Cerebellar cortex (tissue), 1 donor: ENCODE results near the gene FAM174C.
A peak's percentile ranks its signal among the peaks of the same experiment; 100 is the strongest.
"Not testable (repeated sequence)": the region's sequence is repeated elsewhere in the genome, so short reads cannot be mapped to it uniquely, and the experiment has no call there.

Experiments used
- DNase-seq: peaks from one replicate; pipeline ENCODE4 v3.0.0-alpha.2; 2015; ENCODE audit warnings: low spot score

FAM174C gene

DNA sequence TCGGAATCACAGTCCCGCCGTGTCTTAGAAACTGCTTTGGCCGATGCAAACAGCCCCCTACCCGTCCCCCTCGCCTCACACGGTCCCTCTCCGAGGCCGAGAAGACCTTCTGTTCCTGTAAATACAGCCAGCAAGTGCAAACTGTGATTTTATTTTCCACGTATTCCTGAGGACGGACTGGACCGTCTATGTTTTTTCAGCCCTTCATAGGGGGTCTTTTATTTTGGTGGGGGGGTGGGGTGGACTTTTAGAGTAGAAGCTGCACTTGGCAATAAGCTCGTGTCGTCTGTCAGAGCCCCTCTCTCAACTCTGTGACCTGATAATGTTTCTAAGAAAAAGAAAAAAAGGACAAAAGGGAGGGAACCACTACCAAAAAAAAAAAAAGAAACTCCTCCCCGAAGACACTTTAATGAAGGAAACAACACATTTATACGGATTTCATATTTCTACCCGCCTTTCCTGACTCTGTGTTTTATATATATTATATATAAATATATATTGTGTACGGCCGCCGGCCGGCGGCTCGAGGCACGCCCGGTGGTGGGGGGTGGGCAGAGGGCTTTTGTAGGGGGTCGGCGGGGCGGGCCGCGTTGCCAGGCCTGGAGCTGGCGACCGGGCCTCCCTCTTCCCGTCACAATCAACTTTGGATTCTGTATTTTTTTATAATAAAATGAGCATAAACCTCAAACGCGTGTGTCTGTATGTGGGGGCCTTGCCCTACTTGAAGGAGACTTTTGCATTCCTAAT, 25.6 kb downstream of the FAM174C start:
- DNase-seq, result no peak

GRCh38 chr19:1302533-1303239, 27.4 kb downstream of the FAM174C start:
- no peak for DNase-seq

- no peak for DNase-seq
These were observed 29.0 kb downstream of the FAM174C start for GRCh38 chr19:1304197-1304924.

DNA sequence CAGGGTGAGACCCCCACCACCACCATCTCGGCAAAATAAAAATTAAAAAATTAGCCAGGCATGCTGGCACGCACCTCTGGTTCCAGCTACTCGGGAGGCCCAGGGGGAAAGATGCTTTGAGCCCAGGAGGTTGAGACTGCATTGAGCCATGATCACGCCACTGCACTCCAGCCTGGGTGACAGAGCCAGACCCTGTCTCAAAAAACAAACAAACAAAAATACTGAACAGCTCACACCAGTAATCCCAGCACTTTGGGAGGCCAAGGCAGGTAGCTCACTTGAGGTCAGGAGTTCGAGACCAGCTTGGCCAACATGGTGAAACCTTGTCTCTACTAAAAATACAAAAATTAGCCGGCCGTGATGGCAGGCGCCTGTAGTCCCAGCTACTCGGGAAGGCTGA, 30.0 kb downstream of the FAM174C start:
- DNase-seq, result not testable (repeated sequence)

DNA sequence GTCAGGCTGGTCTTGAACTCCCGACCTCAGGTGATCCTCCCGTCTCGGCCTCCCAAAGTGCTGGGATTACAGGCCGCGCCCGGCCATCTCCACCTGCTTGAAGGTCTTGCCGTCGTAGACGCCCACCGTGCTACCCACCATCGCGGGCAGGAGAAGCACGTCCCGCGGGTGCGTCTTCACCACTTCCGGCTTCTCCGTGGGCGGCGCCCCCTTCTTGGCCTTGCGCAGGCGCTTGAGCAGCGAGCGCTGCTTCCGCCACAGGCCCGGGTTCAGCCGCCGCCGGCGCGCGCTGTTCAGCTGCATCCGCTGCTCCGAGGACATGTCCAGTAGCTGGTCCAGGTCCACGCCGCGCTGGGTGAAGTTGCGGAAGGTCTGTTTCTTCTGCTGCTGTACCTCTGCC, 32.0 kb downstream of the FAM174C start:
- no peak for DNase-seq

DNA sequence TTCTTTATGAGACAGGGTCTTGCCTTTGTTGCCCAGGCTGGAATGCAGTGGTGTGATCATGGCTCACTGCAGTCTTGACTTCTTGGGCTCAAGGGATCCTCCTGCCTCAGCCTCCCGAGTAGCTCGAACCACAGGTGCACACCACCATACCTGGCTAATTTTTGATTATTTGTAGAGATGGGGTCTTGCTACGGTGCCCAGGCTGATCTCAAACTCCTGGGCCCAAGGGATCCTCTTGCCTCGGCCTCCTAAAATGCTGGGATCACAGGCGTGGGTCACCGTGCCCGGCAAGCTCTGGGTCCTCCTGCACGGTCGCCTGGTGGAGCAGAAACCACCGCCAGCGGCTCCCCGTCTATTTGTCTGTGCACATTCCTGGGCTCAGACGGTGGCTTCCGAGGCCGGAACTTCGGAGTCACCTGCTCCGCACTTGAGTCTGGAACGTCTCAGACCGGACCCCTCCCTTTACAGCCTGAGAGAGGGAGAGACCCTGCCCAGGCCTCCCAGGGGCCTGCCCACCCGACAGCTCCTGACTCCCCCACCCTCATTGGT, 32.5 kb downstream of the FAM174C start:
- DNase-seq, result no peak

- DNase-seq, result no peak
These were observed 33.4 kb downstream of the FAM174C start for GRCh38 chr19:1308718-1309117.

- DNase-seq, result no peak
These were observed 34.9 kb downstream of the FAM174C start for GRCh38 chr19:1309977-1310852.

GRCh38 chr19:1310853-1311180, 35.5 kb downstream of the FAM174C start:
- DNase-seq, result no peak

DNA sequence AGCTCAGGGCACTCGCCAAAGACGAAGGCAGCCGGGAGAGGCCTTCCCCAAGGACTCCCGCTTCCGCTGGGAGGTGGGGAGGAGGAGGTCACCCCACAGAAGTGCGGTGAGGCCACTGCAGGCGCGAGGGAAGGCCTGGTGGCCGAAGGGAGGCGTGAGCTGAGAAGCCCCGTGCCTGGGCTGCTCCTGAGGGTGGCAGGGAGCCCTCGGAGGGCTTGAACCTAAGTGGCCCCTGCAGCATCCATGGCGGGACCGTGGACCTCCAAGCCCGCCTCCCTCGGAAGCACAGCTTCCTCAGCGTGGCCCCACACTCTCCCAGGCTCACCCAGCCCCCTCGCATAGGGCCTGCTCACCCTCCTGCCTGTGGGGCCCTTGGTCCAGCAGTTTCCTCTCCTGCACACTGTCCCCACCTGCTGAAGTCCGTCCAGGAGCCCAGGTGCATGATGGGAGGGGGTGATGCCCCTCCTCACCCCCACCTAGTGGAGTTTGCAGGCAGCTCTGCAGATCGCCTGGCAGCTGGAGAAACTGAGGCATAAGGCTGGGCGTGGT, 36.3 kb downstream of the FAM174C start:
- no peak for DNase-seq

GRCh38 chr19:1312767-1313694, 37.7 kb downstream of the FAM174C start:
- DNase-seq, result no peak

DNA sequence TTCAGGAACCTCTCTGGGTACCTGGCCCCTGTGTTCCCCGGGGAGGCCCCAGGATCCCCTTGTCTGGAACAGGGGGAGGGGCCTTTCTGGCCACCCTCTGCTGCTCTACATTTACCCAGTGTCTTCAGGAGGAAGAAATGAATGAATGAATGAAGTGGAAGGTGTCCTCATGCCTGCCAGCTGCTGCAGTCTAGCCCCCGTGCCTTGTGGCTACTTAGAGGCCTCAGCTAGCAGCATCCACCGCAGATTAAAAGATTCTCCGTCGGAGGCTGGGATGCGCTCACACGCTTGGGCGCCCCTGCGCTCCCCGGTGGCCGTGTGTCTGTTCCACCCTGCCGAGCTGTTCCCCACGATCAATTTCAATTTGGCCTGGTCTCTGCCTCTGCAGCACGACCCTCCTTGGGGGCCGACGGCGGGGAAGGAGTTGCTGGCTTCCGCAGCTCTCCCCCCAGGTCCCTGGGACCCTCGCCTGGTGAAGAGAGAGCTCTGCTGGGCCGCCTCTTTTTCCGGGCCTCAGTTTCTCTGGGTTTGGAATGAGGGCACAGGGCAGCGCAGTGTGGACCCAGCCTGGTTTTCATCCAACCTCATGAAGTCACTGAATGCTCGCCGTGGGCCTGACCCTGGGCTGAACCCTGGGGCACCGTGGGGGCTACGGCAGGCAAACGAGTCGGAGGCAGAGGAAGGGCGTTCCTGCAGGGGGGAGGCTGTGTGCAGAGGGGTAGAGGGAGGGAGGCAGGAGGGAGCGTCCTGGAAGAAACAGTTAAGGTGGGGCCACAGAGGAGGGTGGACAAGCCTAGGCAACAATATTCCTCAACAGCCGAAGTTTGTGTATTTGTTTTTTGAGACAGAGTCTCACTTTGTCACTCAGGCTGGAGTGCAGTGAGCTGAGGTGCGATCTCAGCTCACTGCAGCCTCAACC, 38.6 kb downstream of the FAM174C start:
- DNase-seq, result no peak

GRCh38 chr19:1315470-1316166, 40.3 kb downstream of the FAM174C start:
- peak; percentile 65 for DNase-seq

DNA sequence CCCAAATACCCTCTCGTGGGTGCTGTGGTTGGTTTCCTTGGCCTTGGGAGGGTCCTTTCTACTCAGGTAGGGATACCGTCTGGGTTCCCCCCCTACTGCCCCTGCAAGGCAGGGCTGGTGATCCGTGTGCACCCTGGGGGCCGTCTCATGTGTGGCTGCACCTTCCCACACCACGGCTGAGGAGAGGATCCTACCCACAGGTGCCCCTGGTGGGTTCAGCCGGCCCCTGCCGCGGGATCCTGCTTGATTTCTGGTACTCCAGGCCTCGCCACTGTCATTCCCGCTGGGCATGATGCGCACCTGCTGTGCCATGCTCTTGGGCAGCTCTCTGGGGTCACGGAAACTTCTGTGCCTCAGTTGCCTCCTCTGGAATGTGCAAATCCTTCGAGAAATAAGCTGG, 41.1 kb downstream of the FAM174C start:
- DNase-seq, result no peak

DNA sequence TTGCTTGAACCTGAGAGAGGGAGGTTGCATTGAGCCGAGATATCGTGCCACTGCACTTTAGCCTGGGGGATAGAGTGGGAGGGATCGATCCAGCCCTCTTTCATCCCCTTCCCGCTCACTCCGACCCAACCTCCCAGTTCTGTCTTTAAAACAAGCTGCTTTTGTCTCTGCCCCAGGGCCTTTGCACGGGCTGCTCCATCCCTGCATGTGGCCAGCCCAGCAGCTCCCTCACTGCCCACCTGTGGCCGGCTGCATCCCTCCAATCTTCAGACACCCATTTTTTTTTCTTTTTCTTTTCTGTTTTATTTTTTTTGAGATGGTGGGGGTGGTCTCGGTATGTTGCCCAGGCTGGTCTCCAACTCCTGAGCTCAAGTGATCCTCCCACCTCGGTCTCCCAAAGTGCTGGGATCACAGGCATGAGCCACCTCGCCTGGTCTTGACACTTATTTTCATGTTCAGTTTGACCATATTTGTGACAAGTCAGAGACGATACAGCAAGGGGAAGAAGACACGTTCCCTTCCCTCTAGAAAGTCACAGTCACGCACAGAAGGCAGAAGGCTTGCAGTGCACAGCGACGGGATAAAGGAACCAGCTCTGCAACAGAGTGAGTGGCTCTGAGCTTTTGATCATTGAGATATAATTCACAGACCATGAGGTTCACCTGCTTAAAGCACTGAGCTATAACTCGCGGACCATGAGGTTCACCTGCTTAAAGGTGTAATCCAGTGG, 42.1 kb downstream of the FAM174C start:
- no peak for DNase-seq

DNA sequence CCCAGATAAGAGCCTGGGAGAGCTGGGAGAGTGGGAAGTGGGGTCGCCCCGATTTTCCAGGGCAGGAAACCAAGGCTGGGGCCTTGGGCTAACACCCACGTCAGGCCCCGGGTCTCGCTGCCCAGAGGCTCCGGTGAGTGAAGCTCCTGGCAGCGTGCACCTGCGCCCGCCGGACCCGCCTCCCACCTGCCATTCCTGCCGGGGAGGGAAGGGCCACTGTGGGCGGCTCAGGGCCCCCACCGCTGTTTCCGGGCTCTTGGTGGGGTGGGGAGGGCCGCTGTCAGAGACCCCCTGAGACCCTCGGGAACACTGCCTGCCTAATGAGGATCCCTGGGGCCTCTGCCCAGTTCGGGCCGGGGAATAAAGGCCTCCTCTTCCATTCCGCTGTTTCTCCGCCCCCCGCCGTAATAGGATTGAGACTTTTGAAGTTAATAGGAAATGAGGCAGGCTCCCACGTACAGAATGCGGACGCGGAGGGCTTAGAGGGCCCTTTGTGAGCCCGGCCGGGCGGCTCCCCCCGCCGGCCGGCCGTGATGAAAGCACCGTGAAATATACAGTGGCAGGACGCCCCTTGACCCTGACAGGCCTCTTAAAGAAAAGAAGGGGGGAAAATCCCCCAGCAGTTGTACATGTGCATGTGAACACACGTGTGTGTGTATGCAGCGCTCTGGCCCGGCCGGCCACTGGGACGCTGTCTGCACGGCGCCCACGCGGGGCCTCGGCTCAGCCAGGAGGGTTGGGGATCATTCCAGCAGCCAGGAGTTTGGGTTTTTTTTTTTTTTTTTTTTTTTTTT, 43.5 kb downstream of the FAM174C start:
- DNase-seq, result no peak

DNA sequence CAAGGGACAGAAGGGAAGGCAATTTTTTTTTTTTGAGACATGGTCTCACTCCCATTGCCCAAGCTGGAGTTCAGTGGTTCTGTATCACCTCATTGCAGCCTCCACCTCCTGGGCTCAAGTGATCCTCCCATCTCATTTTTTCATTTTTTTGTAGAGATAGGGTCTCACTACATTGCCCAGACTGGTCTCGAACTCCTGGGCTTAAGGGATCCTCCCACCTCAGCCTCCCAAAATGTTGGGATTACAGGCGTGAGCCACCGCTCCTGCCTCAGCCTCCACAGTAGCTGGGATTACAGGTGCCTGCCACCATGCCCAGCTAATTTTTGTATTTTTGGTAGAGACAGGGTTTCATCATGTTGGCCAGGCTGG, 44.9 kb downstream of the FAM174C start:
- DNase-seq, result not testable (repeated sequence)
